DOHH2 (cell line): ENCODE measurements around the gene TRIM37.
A peak's percentile ranks its signal among the peaks of the same experiment; 100 is the strongest.

Experiments
- H3F3A ChIP-seq: fragments of 200-600 bp; sonication (generic), shearing (Covaris generic); 2 replicates; pipeline ENCODE4 v1.6.0; 2016; ENCODE audit warnings: antibody characterized with exemption, mild to moderate bottlenecking; ENCODE audit not compliant: control insufficient read depth, insufficient read depth
- H3K27ac ChIP-seq: fragments of 200-600 bp; sonication (generic); 2 replicates; pipeline ENCODE4 v1.5.1; 2014; ENCODE audit warnings: low read depth, mild to moderate bottlenecking, low read length, moderate library complexity
- H3K27me3 ChIP-seq: fragments of 200-600 bp; sonication (generic); 2 replicates; pipeline ENCODE4 v1.6.1; 2014; ENCODE audit warnings: mild to moderate bottlenecking, low read length, mixed read lengths; ENCODE audit not compliant: control insufficient read depth
- H3K36me3 ChIP-seq: fragments of 200-600 bp; sonication (generic); 2 replicates; pipeline ENCODE4 v1.6.1; 2014; ENCODE audit warnings: mild to moderate bottlenecking, low read length, moderate library complexity, mixed read lengths; ENCODE audit not compliant: control insufficient read depth
- H3K4me1 ChIP-seq: fragments of 200-600 bp; sonication (generic); 2 replicates; pipeline ENCODE4 v1.6.1; 2014; ENCODE audit warnings: mild to moderate bottlenecking, low read length, mixed read lengths; ENCODE audit not compliant: control insufficient read depth
- H3K4me2 ChIP-seq: fragments of 200-600 bp; sonication (generic); 2 replicates; pipeline ENCODE4 v1.6.0; 2014; ENCODE audit warnings: mild to moderate bottlenecking, low read length, moderate library complexity
- H3K4me3 ChIP-seq: fragments of 200-600 bp; sonication (generic); 2 replicates; pipeline ENCODE4 v1.5.1; 2014; ENCODE audit warnings: mild to moderate bottlenecking, low read length, mixed read lengths
- H3K79me2 ChIP-seq: fragments of 200-600 bp; sonication (generic); 2 replicates; pipeline ENCODE4 v1.6.1; 2014; ENCODE audit warnings: mild to moderate bottlenecking, low read length, mixed read lengths; ENCODE audit not compliant: control insufficient read depth
- H3K9me2 ChIP-seq: fragments of 200-600 bp; sonication (generic); replicated peaks from 2 replicates; pipeline ENCODE4 v1.6.1; 2014; ENCODE audit warnings: mild to moderate bottlenecking, low read length, mixed read lengths; ENCODE audit not compliant: control insufficient read depth
- H3K9me3 ChIP-seq: fragments of 200-600 bp; sonication (generic); 2 replicates; pipeline ENCODE4 v1.6.1; 2014; ENCODE audit warnings: antibody characterized with exemption, low read length, mixed read lengths; ENCODE audit not compliant: control insufficient read depth, insufficient read depth
- H4K20me1 ChIP-seq: fragments of 200-600 bp; sonication (generic); 2 replicates; pipeline ENCODE4 v1.6.0; 2014; ENCODE audit warnings: low read depth, mild to moderate bottlenecking, antibody characterized with exemption, low read length, moderate library complexity; ENCODE audit not compliant: control insufficient read depth, insufficient read depth
- EZH2phosphoT487 ChIP-seq: fragments of 200-600 bp; sonication (generic); IDR thresholded peaks from 2 replicates; pipeline ENCODE4 v1.6.1; 2017; ENCODE audit warnings: borderline replicate concordance, mild to moderate bottlenecking, antibody characterized with exemption, low read length, moderate library complexity, mixed read lengths
- TF ChIP-seq, protein P1 (sequence below): fragments of 200-600 bp; sonication (generic); IDR thresholded peaks from one replicate; pipeline ENCODE4 v1.5.1; 2014; ENCODE audit warnings: antibody characterized with exemption, mild to moderate bottlenecking, low read depth, low read length; ENCODE audit not compliant: poor library complexity, severe bottlenecking

TRIM37 gene

DNA sequence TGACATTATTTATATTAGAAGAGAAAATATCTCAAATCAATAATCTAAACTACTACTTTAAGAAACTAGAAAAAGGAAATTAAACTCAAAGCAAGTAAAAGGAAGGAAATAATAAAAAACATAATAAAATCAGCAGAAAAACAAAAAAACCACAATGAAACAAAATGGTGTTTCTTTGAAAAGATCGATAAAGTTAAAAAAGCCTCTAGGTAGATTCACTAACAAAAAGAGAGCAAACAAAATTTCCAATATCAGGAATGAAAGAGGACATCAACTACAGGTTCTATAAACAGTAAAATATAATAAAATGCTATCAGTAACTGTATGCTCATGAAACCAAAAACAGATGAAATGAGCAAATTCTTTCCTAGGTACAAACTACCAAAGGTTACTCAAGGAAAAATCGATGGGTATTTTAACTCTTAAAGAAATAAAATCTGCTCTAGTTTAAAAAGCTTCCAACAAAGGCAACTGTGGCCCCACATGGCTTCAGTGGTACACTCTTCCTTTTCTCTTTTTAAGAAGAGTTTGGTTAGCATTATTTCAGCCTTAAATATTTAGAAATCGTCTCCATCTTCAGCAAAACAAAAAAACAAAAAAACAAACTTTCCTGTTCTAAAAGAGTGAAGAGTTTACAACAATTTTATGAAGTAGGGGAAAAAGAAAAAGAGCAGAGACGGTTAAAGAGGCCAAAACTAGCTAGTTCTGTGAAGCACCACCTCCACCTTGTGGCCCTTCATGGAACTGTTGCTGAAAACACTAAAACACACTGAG, 102.2 kb downstream of the TRIM37 start:
- no peaks in the 10 kb centered on the region for H3K9me2 ChIP-seq
- TF ChIP-seq EZH2phosphoT487: no peak
- TF ChIP-seq, protein P1, sequence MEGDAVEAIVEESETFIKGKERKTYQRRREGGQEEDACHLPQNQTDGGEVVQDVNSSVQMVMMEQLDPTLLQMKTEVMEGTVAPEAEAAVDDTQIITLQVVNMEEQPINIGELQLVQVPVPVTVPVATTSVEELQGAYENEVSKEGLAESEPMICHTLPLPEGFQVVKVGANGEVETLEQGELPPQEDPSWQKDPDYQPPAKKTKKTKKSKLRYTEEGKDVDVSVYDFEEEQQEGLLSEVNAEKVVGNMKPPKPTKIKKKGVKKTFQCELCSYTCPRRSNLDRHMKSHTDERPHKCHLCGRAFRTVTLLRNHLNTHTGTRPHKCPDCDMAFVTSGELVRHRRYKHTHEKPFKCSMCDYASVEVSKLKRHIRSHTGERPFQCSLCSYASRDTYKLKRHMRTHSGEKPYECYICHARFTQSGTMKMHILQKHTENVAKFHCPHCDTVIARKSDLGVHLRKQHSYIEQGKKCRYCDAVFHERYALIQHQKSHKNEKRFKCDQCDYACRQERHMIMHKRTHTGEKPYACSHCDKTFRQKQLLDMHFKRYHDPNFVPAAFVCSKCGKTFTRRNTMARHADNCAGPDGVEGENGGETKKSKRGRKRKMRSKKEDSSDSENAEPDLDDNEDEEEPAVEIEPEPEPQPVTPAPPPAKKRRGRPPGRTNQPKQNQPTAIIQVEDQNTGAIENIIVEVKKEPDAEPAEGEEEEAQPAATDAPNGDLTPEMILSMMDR: peak; percentile 87
- H3K36me3 ChIP-seq: peaks cover 23% of the 10 kb centered on the region
- no peaks in the 10 kb centered on the region for H3K27me3 ChIP-seq
- no peaks in the 10 kb centered on the region for H3K9me3 ChIP-seq
- H3K79me2 ChIP-seq: peaks cover 8% of the 10 kb centered on the region
- H3K27ac ChIP-seq: peak overlapping the region; percentile 47
- H3K4me2 ChIP-seq: peak overlapping the region; percentile 50
- H3K4me1 ChIP-seq: peaks cover 54% of the 10 kb centered on the region
- peaks cover 41% of the 10 kb centered on the region for H3F3A ChIP-seq
- H4K20me1 ChIP-seq: no peaks in the 10 kb centered on the region
- peak overlapping the region; percentile 6; the same call in 1 of the 2 replicates for H3K4me3 ChIP-seq

DNA sequence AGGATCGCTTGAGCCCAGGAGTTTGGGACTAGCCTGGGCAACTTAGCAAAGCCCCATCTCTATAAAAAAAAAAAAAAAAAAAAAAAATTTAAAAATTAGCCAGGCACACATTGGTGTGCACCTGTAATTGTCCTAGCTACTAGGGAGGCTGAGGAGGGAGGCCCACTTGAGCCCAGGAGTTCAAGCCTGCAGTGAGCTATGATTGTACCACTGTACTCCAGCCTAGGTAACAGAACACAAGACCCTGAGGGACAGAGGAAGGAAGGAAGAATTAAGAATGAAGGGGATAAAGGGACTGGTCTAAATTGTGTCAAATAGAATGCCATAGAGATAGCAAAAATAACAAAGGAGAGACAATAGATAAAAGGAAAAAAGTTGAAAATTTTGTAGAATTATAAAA, 102.8 kb downstream of the TRIM37 start:
- no peaks in the 10 kb centered on the region for H3K9me3 ChIP-seq
- peaks cover 60% of the 10 kb centered on the region for H3K4me1 ChIP-seq
- H3K27me3 ChIP-seq: no peaks in the 10 kb centered on the region
- H3K4me2 ChIP-seq: peak overlapping the region; percentile 50
- TF ChIP-seq EZH2phosphoT487: no peak
- TF ChIP-seq, protein P1: no peak
- H3K36me3 ChIP-seq: peaks cover 28% of the 10 kb centered on the region
- H3K4me3 ChIP-seq: no peak overlapping the region
- H3F3A ChIP-seq: peaks cover 45% of the 10 kb centered on the region
- no peaks in the 10 kb centered on the region for H3K9me2 ChIP-seq
- H3K79me2 ChIP-seq: peaks cover 8% of the 10 kb centered on the region
- H3K27ac ChIP-seq: peak overlapping the region; percentile 47
- no peaks in the 10 kb centered on the region for H4K20me1 ChIP-seq

DNA sequence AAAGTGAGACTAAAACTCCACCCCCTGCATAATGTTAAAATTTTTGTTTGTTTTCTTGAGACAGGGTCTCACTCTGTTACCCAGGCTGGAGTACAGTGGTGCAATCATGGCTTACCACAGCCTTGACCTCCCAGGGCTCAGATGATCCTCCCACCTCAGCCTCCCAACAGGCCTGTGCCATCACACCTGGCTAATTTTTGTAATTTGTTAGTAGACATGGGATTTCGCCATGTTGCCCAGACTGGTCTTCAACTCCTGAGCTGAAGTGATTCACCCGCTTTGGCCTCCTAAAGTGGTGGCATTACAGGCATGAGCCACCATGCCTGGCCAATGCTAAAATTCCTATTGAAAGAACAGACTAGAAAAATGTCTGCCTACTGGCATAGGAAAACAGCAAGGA, 103.8 kb downstream of the TRIM37 start:
- no peaks in the 10 kb centered on the region for H3K27me3 ChIP-seq
- H4K20me1 ChIP-seq: no peaks in the 10 kb centered on the region
- peaks cover 8% of the 10 kb centered on the region for H3K79me2 ChIP-seq
- H3K9me2 ChIP-seq: no peaks in the 10 kb centered on the region
- TF ChIP-seq, protein P1: no peak
- no peak for TF ChIP-seq EZH2phosphoT487
- peaks cover 34% of the 10 kb centered on the region for H3K36me3 ChIP-seq
- H3K4me3 ChIP-seq: peak overlapping the region; percentile 73
- peak overlapping the region; percentile 90 for H3K27ac ChIP-seq
- peaks cover 70% of the 10 kb centered on the region for H3K4me1 ChIP-seq
- H3K4me2 ChIP-seq: peak overlapping the region; percentile 75
- no peaks in the 10 kb centered on the region for H3K9me3 ChIP-seq
- peaks cover 43% of the 10 kb centered on the region for H3F3A ChIP-seq
